ENCODE data around the gene COL27A1. TPM values are rescaled to one million over a fixed set of nuclear protein-coding genes. Genes with fewer than 3 reads are reported as not detected.

The COL27A1 gene
- total and polyA plus RNA-seq, 9 of the 15 experiments (the other 6 are each of a cell fraction or from before 2014, with no cell fraction given) = 0.07 TPM; not detected in 8

- Histone ChIP-seq H3K4me3 (no peak overlapping the region), H3K9me3 (replicated peaks; ENCODE audit: control insufficient read depth, insufficient read depth, low read depth, low read length) (no peaks in the 10 kb centered on the region), H3K27me3 (ENCODE audit: control insufficient read depth in 2 of 2, insufficient read depth in 2 of 2, low read length in 2 of 2) (peaks cover 3 to 50% of the 10 kb centered on the region in 2 experiments; a peak in 4 of 5 replicates), H3K79me2 (ENCODE audit: control insufficient read depth, insufficient read depth, low read length) (no peaks in the 10 kb centered on the region), H3K4me2 (ENCODE audit: insufficient read depth, low read length) (no peak overlapping the region), H3K27ac (ENCODE audit: extremely low read depth, low read depth, low read length) (no peak overlapping the region), H3K9me1 (ENCODE audit: control insufficient read depth, insufficient read depth, low read length) (no peaks in the 10 kb centered on the region), H4K20me1 (replicated peaks; ENCODE audit: control insufficient read depth, insufficient read depth, low read length) (0 out of 2 replicates have a peak, but pooled peaks cover 11% of the 10 kb centered on the region), H3K36me3 (ENCODE audit: control insufficient read depth, insufficient read depth, low read length) (no peaks in the 10 kb centered on the region), H2AFZ (ENCODE audit: low read depth, low read length) (no peak overlapping the region), H3K9ac (ENCODE audit: insufficient read depth in 1 of 2, low read depth in 2 of 2, low read length in 2 of 2) (no peak overlapping the region), H3K4me1 (replicated peaks in 1 of 2; ENCODE audit: control insufficient read depth in 2 of 2, insufficient read depth in 2 of 2, low read length in 2 of 2) (peaks cover 0 to 16% of the 10 kb centered on the region in 2 experiments; a peak in 2 of 5 replicates)
- intact Hi-C loops (cut with micrococcal nuclease) = no loop called here
- CTCF ChIA-PET (ENCODE audit: low intra/inter-chr PET ratio) = no interaction called here
- TF ChIP-seq RREB1 (CRISPR knock-in tag; IDR thresholded peaks at IDR 0.05) (no peak), ZNF76 (CRISPR knock-in tag; IDR thresholded peaks at IDR 0.05; ENCODE audit: borderline replicate concordance) (no peak), CCAR2 (IDR thresholded peaks at IDR 0.05; ENCODE audit: low read depth, low read length) (no peak), ZNF282 (CRISPR knock-in tag; IDR thresholded peaks at IDR 0.05) (no peak), MYC (IDR thresholded peaks at IDR 0.05; ENCODE audit: low read depth, low read length) (no peak), MYC (CRISPR knock-in tag; IDR thresholded peaks at IDR 0.05; ENCODE audit: borderline replicate concordance, low read depth) (no peak), NFIC (IDR thresholded peaks at IDR 0.05) (peak; percentile 68), USF2 (CRISPR knock-in tag; IDR thresholded peaks at IDR 0.05) (no peak)
- in situ Hi-C loops (cut with MboI) = loop anchor here (10.0 kb wide), 1 partner anchor 133 kb away; no protein-coding TSS in a partner anchor
- DNase-seq (ENCODE audit: extremely low read depth in 1 of 4, low spot score in 3 of 4) (no peak), ATAC-seq (no peak), FAIRE-seq (no peak)
- POLR2A ChIA-PET = interaction anchor here (0.5 kb wide), 1 partner anchor 36 kb away, joined by 4 read pairs; no protein-coding TSS in a partner anchor
- WGBS (ENCODE audit: insufficient coverage, low coverage, missing lambda C conversion rate) = 1% methylated on average over 5 of the region's 5 CpGs
- no TSS peak for BruUV-seq (replicated peaks)
Observed at GRCh38 chr9:114151426-114151956, 3.8 kb upstream of the COL27A1 start.

All from K562 (cell line).